Measurements from ENCODE around the gene JAG1. TPM values are rescaled to one million over a fixed set of nuclear protein-coding genes. Genes with fewer than 3 reads are reported as not detected.
"Not testable (repeated sequence)": the region's sequence is repeated elsewhere in the genome, so short reads cannot be mapped to it uniquely, and the experiment has no call there.

JAG1 gene
- total and polyA plus RNA-seq, 7 experiments from 2014 or later = 0.07 to 7.0 (median 0.62) TPM; not detected in 2

DNA sequence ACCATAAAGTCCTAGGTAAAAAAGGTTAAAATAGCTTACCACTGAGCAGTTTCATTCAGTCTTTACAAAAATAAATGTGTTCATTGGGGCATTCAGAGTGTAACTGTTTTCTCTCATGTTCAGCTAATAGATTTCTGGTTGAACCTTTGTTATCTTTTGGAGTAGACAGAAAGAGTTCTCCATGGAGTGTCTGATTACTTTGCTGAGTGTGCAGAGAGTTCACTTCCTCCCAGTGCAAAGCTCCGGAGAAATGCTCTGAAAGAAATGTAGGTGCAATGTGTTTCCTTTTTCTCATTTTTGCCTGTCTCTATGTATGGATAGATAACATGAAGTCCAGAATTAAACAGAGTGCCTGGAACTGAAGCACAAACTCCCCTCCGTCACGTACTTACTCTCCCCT is 52.6 kb downstream of the JAG1 start:
- H3K27ac ChIP-seq (ENCODE audit: low read depth, low read length) = no peak overlapping the region
- intact Hi-C loops (cut with micrococcal nuclease) = no loop called here
- ChIA-PET CTCF (no interaction called here), POLR2A (no interaction called here)
- ATAC-seq = no peak
- Mint-ChIP-seq H3K27ac (no peak overlapping the region), H3K4me1 (peaks cover 0 to 3% (median 0%) of the 10 kb centered on the region in 7 donors), H3K9me3 (peaks cover 0 to 3% (median 0%) of the 10 kb centered on the region in 11 donors), H3K4me3 (no peak overlapping the region), H3K36me3 (peaks cover 0 to 42% (median 42%) of the 10 kb centered on the region in 5 donors), H3K27me3 (no peaks in the 10 kb centered on the region)
- no peaks in the 10 kb centered on the region for H3K4me1 ChIP-seq (ENCODE audit: control insufficient read depth in 2 of 2, insufficient read depth in 2 of 2, low read length in 2 of 2)
- H3K9me3 ChIP-seq (ENCODE audit: control insufficient read depth in 2 of 3, low read length in 3 of 3) = no peaks in the 10 kb centered on the region
- peaks cover 0 to 7% (median 0%) of the 10 kb centered on the region in 3 experiments for H3K36me3 ChIP-seq (ENCODE audit: control insufficient read depth in 2 of 3, insufficient read depth in 3 of 3, low read length in 3 of 3)
- H3K27me3 ChIP-seq (ENCODE audit: control insufficient read depth in 2 of 2, insufficient read depth in 2 of 2, low read length in 2 of 2) = no peaks in the 10 kb centered on the region
- H3K4me3 ChIP-seq (ENCODE audit: low read length) = no peak overlapping the region
- DNase-seq = no peak

DNA sequence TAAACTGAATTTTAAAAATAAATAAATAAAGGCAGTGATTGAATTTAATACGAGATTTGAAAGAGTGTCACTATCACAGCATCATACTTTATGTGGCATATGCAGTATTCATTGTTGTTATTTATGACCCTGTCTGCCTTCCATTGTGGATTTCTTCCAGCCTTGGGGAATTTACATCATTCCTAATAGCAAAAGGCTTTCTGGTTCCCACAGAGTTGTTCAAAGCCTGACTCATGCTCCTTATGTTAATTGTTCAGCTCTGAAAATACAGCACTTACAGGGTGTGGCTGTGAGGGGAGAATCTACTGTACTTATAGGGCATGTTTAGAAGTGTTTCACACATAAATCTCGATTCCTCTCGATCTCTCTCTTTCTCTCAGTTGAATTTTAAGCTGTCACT is 54.4 kb downstream of the JAG1 start:
- H3K4me1 ChIP-seq (ENCODE audit: control insufficient read depth in 2 of 2, insufficient read depth in 2 of 2, low read length in 2 of 2) = no peaks in the 10 kb centered on the region
- peaks cover 0 to 7% (median 0%) of the 10 kb centered on the region in 3 experiments for H3K36me3 ChIP-seq (ENCODE audit: control insufficient read depth in 2 of 3, insufficient read depth in 3 of 3, low read length in 3 of 3)
- CTCF ChIA-PET = no interaction called here
- Mint-ChIP-seq H3K27me3 (no peaks in the 10 kb centered on the region), H3K4me3 (no peak overlapping the region), H3K36me3 (peaks cover 3 to 57% (median 44%) of the 10 kb centered on the region in 5 donors), H3K4me1 (peaks cover 0 to 3% (median 0%) of the 10 kb centered on the region in 7 donors), H3K9me3 (peaks cover 0 to 3% (median 0%) of the 10 kb centered on the region in 11 donors), H3K27ac (no peak overlapping the region)
- intact Hi-C loops (cut with micrococcal nuclease) = no loop called here
- H3K27me3 ChIP-seq (ENCODE audit: control insufficient read depth in 2 of 2, insufficient read depth in 2 of 2, low read length in 2 of 2) = no peaks in the 10 kb centered on the region
- H3K27ac ChIP-seq (ENCODE audit: low read depth, low read length) = no peak overlapping the region
- no peak overlapping the region for H3K4me3 ChIP-seq (ENCODE audit: low read length)
- ATAC-seq = no peak
- POLR2A ChIA-PET = no interaction called here
- H3K9me3 ChIP-seq (ENCODE audit: control insufficient read depth in 2 of 3, low read length in 3 of 3) = no peaks in the 10 kb centered on the region
- no peak for DNase-seq

DNA sequence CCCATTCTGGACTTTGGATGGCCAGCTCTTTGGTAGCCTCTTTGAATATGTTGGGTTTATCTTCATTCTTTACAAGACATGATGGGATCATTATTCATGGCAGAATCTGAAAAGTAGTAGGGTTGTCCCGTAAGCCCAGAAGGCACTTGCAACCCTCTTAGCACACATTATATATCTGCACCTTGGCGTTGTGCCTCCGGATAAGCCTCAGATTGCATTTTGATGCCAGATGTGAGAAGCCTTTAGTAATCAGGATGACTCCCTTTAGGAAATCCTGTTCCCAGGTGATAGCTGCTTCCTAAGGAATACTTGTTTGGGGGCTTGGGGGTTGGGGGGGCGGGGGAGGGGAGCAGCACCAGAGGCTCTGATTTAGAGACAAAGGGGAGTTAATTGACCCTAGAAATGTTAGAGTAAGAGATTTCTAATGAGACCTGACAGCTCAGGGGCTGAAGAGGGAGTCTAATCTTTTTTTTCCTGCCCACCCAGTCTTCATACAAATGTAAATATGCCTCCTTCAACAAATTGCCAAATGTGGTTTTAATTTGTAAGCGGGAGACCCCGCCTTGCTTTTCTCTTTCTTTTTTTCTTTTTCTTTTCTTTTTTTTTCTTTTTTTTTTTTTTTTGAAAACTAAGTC is 55.1 kb downstream of the JAG1 start:
- intact Hi-C loops (cut with micrococcal nuclease) = no loop called here
- Histone ChIP-seq H3K4me1 (ENCODE audit: control insufficient read depth in 2 of 2, insufficient read depth in 2 of 2, low read length in 2 of 2) (no peaks in the 10 kb centered on the region), H3K27me3 (ENCODE audit: control insufficient read depth in 2 of 2, insufficient read depth in 2 of 2, low read length in 2 of 2) (no peaks in the 10 kb centered on the region), H3K4me3 (ENCODE audit: low read length) (no peak overlapping the region), H3K36me3 (ENCODE audit: control insufficient read depth in 2 of 3, insufficient read depth in 3 of 3, low read length in 3 of 3) (peaks cover 0 to 8% (median 0%) of the 10 kb centered on the region in 3 experiments), H3K27ac (ENCODE audit: low read depth, low read length) (no peak overlapping the region), H3K9me3 (ENCODE audit: control insufficient read depth in 2 of 3, low read length in 3 of 3) (no peaks in the 10 kb centered on the region)
- ChIA-PET CTCF (no interaction called here), POLR2A (no interaction called here)
- Mint-ChIP-seq H3K4me3 (no peak overlapping the region), H3K9me3 (no peaks in the 10 kb centered on the region), H3K4me1 (peaks cover 0 to 3% (median 0%) of the 10 kb centered on the region in 7 donors), H3K36me3 (peaks cover 3 to 56% (median 42%) of the 10 kb centered on the region in 5 donors), H3K27ac (no peak overlapping the region), H3K27me3 (no peaks in the 10 kb centered on the region)
- ATAC-seq = no peak
- no peak for DNase-seq

DNA sequence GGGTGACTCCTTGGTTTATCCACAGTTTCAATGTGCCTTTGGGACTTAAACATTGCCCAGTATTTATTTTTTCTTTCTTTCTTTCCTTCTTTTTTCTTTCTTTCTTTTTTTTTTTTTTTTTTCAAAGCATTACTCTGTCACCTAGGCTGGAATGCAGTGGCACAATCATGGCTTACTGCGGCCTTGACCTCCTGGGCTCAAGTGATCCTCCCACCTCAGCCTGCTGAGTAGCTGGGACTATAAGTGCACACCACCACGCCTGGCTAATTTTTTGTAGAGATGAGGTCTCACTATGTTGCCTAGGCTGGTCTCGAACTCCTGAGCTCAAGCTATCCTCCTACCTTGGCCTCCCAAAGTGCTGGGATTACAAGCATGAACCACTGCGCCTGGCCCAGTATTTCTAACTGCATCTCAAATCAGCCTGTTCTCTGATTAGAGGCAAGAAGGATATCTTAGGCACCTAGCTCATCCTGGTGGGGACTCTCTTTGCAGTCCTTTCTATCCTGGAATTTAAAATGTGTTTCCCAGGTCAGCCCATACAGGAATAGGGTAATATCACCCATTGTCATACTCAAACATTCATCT is 56.2 kb downstream of the JAG1 start:
- H3K4me3 Mint-ChIP-seq; H3K27me3 ChIP-seq (ENCODE audit: control insufficient read depth in 2 of 2, insufficient read depth in 2 of 2, low read length in 2 of 2); H3K27ac Mint-ChIP-seq; H3K27me3 Mint-ChIP-seq; H3K9me3 ChIP-seq (ENCODE audit: control insufficient read depth in 2 of 3, low read length in 3 of 3); H3K27ac ChIP-seq (ENCODE audit: low read depth, low read length); CTCF ChIA-PET; DNase-seq; ATAC-seq; POLR2A ChIA-PET; H3K4me1 Mint-ChIP-seq; H3K4me3 ChIP-seq (ENCODE audit: low read length); H3K9me3 Mint-ChIP-seq; H3K4me1 ChIP-seq (ENCODE audit: control insufficient read depth in 2 of 2, insufficient read depth in 2 of 2, low read length in 2 of 2); intact Hi-C loops (cut with micrococcal nuclease); H3K36me3 ChIP-seq (ENCODE audit: control insufficient read depth in 2 of 3, insufficient read depth in 3 of 3, low read length in 3 of 3): not testable (repeated sequence)
- H3K36me3 Mint-ChIP-seq = peaks cover 3 to 59% (median 37%) of the 10 kb centered on the region in 5 donors

DNA sequence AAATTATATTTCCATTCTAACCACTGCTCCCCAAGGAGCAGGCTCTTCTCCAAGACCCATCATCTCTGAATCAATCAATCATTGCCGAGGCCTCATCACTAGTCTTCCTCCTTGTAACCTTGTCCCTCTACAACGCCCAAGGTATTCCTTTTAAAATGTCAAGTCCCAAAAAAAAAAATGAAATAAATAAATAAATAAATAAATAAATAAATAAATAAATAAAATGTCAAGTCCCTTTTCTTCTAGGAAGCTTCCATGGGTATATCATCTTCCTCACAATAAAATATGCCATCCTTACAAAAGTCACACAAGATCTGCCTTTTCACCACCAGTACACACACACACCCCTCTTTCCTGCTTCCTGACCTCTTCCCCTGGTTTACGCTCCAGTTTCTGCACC is 57.6 kb downstream of the JAG1 start:
- Histone ChIP-seq H3K9me3 (ENCODE audit: control insufficient read depth in 2 of 3, low read length in 3 of 3) (no peaks in the 10 kb centered on the region), H3K36me3 (ENCODE audit: control insufficient read depth in 2 of 3, insufficient read depth in 3 of 3, low read length in 3 of 3) (peaks cover 0 to 3% (median 0%) of the 10 kb centered on the region in 3 experiments), H3K4me1 (ENCODE audit: control insufficient read depth in 2 of 2, insufficient read depth in 2 of 2, low read length in 2 of 2) (no peaks in the 10 kb centered on the region), H3K27me3 (ENCODE audit: control insufficient read depth in 2 of 2, insufficient read depth in 2 of 2, low read length in 2 of 2) (no peaks in the 10 kb centered on the region), H3K27ac (ENCODE audit: low read depth, low read length) (no peak overlapping the region), H3K4me3 (ENCODE audit: low read length) (no peak overlapping the region)
- no peak for DNase-seq
- no peaks in the 10 kb centered on the region for H3K9me3 Mint-ChIP-seq
- no peak for ATAC-seq
- ChIA-PET CTCF (no interaction called here), POLR2A (no interaction called here)
- H3K36me3 Mint-ChIP-seq = peaks cover 3 to 56% (median 29%) of the 10 kb centered on the region in 5 donors
- no peaks in the 10 kb centered on the region for H3K27me3 Mint-ChIP-seq
- no peak overlapping the region for H3K27ac Mint-ChIP-seq
- intact Hi-C loops (cut with micrococcal nuclease) = no loop called here
- H3K4me1 Mint-ChIP-seq = peaks cover 0 to 2% (median 0%) of the 10 kb centered on the region in 7 donors
- no peak overlapping the region for H3K4me3 Mint-ChIP-seq

DNA sequence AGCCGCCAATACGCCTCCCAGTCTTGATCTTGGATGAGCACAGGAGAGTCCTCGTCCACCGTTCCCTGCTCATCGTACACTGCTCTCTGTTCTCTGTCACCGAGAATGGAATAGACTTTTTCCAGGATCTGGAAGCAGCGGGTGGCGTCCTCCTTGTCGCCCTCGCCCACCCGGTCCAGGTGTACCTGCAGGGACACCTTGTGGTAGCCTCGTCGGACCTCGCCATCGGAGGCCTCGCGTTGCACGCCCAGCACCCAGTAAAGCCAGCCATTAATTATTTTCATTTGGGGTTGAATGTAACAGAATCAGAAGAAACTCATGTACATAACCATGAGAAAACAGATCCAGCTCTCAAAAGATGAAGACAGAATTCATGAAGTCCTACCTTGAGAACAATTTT is 59.9 kb downstream of the JAG1 start:
- intact Hi-C loops (cut with micrococcal nuclease) = no loop called here
- POLR2A ChIA-PET = no interaction called here

DNA sequence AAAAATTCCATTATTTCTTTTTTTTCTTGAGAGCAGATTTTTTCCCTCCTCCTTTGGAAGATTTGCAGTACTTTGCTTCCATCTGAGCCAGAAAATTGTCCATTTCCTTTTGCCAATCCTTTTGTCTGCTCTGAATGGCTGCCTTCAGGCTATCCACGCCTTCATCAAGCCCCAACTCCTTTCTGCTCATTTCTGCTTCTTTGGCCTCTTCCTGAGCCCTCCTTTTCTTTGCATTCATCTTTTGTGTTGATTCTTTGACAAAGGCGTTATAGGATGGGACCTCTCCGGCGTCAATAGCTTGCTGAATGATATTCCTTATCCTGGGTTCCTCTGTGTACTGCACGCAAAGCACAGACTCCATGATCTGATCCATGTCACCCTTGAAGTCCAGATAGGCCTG is 60.4 kb downstream of the JAG1 start:
- intact Hi-C loops (cut with micrococcal nuclease); H3K9me3 Mint-ChIP-seq; H3K27me3 Mint-ChIP-seq; H3K27me3 ChIP-seq (ENCODE audit: control insufficient read depth in 2 of 2, insufficient read depth in 2 of 2, low read length in 2 of 2); H3K9me3 ChIP-seq (ENCODE audit: control insufficient read depth in 2 of 3, low read length in 3 of 3); H3K4me3 Mint-ChIP-seq; H3K4me3 ChIP-seq (ENCODE audit: low read length); H3K27ac ChIP-seq (ENCODE audit: low read depth, low read length); H3K36me3 ChIP-seq (ENCODE audit: control insufficient read depth in 2 of 3, insufficient read depth in 3 of 3, low read length in 3 of 3); DNase-seq; H3K4me1 Mint-ChIP-seq; H3K27ac Mint-ChIP-seq; CTCF ChIA-PET; ATAC-seq; POLR2A ChIA-PET; H3K4me1 ChIP-seq (ENCODE audit: control insufficient read depth in 2 of 2, insufficient read depth in 2 of 2, low read length in 2 of 2): not testable (repeated sequence)
- H3K36me3 Mint-ChIP-seq = peaks cover 3 to 68% (median 29%) of the 10 kb centered on the region in 5 donors

More for the DNA sequence above, 59.9 kb downstream of the JAG1 start:
- ATAC-seq (no peak), DNase-seq (no peak)
- H3K4me3 ChIP-seq (ENCODE audit: low read length) = no peak overlapping the region
- H3K27me3 ChIP-seq (ENCODE audit: control insufficient read depth in 2 of 2, insufficient read depth in 2 of 2, low read length in 2 of 2) = no peaks in the 10 kb centered on the region
- peaks cover 0 to 2% (median 0%) of the 10 kb centered on the region in 7 donors for H3K4me1 Mint-ChIP-seq
- peaks cover 3 to 64% (median 29%) of the 10 kb centered on the region in 5 donors for H3K36me3 Mint-ChIP-seq
- no peaks in the 10 kb centered on the region for H3K9me3 ChIP-seq (ENCODE audit: control insufficient read depth in 2 of 3, low read length in 3 of 3)
- peaks cover 0 to 3% (median 0%) of the 10 kb centered on the region in 3 experiments for H3K36me3 ChIP-seq (ENCODE audit: control insufficient read depth in 2 of 3, insufficient read depth in 3 of 3, low read length in 3 of 3)
- no peak overlapping the region for H3K27ac Mint-ChIP-seq
- no peak overlapping the region for H3K27ac ChIP-seq (ENCODE audit: low read depth, low read length)
- H3K4me3 Mint-ChIP-seq = no peak overlapping the region
- no peaks in the 10 kb centered on the region for H3K4me1 ChIP-seq (ENCODE audit: control insufficient read depth in 2 of 2, insufficient read depth in 2 of 2, low read length in 2 of 2)
- no peaks in the 10 kb centered on the region for H3K27me3 Mint-ChIP-seq
- CTCF ChIA-PET = interaction anchor here (0.8 kb wide), 1 partner anchor 10 kb away, joined by 3 read pairs; no protein-coding TSS in a partner anchor
- H3K9me3 Mint-ChIP-seq = no peaks in the 10 kb centered on the region

All from naive thymus-derived CD4-positive, alpha-beta T cell (primary cell).